HG02588 (cell line): Measurements from ENCODE around the gene ADGRB3.

Experiments
- ATAC-seq: cut with Tn5 transposase; IDR thresholded peaks from one replicate; pipeline ENCODE4 v1.9.1; 2021; ENCODE audit warnings: mild to moderate bottlenecking, moderate library complexity; ENCODE audit not compliant: unreplicated experiment

ADGRB3 gene

DNA sequence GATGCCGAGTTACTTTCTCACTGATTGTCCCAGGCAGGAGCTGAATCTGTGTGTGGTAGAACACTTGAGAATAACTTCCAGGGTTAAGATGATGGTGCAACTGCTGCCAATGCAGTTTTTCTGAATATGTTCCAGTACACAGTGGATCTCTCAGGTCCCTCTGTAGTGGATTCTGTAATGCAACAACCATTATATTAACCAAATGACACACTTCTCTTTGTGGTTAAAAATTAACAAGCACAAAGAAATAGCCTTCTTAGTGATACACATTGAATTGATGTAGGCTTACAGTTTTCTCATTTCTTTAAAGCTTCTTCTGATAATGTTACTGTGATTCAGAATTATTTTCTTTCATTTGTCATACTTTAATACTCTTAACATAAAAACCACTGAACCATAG is 383.8 kb downstream of the ADGRB3 start:
- ATAC-seq, result no peak

DNA sequence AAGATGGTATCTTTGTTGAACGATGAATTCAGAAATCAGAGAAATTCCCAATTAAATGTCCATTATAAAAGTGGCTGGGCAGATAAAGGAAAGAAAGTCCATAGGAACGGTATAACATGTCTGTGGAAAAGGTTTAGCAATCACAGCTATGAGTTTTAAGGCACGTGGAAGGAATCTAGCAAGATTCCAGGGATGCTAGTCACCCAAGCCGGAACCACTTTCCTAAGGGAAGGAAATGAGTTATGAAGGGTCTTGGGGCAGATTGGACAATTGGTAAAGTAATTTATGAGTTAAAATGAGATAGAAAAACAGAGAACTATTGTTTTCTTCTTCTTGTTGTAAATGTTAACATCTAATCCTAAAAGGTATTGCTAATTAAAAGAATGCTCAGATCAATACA is 384.8 kb downstream of the ADGRB3 start:
- ATAC-seq, result no peak

DNA sequence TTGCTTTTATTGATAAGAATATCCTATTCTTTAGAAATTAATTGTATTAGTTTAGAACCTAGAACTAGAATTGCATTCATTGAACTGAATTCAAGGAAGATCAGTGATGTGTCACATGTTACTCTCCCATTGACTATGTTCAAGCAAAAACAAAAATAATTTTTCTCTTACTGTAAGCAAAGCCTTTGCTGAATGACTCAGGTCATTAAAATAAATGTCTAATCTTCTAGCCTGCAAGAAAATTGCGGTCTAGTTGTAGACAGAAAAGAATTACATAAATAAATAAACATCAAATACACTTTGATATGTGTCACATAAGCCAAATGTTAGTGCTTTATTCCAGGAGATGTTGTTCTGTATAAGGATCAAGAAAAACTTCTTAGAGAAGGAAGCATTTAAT is 387.9 kb downstream of the ADGRB3 start:
- ATAC-seq, result no peak

DNA sequence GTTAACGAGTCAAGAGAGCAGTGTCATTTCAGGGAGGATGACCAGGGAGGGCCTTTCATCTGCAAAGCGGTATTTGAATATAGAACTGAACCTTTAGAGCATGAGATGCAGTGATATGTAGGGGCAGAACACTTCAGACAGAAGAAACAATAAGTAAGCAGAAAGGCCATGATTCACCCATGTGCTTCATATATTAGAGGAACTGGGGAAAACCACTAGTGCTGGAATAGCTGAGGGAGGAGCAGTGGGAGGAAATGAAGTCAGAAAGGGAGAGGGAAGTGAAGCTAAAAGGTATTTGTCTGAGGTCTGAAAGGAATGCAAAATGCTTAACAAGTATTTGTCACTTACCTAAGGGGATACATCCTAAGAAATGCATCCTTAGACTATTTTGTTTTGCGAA is 391.2 kb downstream of the ADGRB3 start:
- ATAC-seq, result no peak

DNA sequence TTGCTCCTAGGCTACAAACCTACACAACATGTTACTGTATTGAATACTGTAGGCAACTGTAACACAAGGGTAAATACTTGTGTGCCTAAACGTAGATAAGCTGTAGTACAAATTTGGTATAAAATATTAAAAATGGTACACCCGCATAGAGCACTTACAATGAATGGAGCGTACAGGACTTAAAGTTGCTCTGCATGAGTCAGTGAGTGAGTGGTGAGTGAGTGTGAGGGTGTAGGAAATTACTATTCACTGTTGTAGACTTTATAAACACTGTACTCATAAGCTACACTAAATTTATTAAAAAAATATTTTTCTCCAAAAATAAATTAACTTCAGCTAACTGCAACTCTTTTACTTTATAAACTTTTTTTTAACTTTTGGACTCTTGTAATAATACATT is 391.6 kb downstream of the ADGRB3 start:
- no peak for ATAC-seq

DNA sequence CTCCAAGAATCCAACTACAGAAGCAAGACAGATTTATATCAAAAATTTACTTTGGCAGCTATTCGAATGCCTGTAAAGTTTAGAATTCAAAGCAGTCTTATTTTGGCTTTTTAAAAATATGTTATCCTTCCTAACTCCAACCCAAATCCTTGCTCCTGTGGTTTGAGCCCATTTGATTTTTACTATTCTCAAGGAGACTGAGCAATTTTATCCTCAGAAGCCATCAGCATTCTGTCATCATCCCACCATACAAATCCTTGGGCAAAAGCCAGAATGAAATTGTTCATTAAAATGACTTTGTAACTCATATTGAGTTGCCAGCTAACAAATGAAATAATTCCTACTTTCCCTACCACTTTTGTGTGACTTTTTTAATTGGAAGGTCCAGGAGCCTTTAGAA is 392.8 kb downstream of the ADGRB3 start:
- ATAC-seq, result no peak

DNA sequence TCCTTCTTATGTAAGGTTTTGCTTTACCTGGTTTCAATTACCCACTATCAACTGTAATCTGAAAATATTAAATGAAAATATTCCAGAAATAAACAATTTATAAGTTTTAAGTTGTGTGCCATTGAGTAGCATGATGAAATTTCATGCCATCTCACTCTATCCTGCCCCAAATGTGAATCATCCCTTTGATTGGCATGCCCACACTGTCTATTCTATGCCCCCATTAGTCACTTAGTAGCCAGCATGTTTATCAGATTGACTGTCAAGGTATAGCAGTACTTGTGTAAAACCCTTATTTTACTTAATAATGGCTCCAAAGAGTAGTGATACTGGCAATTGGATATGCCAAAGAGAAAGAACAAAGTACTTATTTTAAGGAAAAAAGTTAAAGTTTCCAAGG is 403.8 kb downstream of the ADGRB3 start:
- no peak for ATAC-seq

DNA sequence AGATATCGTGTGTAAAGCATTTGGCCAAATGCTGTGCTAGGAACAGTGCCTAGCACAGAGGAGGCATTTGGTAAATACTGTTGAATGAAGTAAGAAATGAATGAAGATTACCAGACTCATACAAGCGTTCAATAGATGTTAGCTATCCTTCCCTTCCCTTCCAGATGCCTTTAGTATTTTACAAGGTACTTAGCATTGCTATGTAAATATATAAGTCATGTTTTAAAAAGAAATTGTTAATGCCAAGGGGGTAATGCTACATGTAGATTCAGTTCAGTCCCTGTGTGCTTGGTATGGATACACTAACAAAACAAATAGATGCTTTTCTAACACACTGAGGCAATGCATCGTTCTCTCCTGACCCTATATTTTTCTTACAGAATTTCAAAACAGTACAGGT is 407.2 kb downstream of the ADGRB3 start:
- ATAC-seq, result no peak

DNA sequence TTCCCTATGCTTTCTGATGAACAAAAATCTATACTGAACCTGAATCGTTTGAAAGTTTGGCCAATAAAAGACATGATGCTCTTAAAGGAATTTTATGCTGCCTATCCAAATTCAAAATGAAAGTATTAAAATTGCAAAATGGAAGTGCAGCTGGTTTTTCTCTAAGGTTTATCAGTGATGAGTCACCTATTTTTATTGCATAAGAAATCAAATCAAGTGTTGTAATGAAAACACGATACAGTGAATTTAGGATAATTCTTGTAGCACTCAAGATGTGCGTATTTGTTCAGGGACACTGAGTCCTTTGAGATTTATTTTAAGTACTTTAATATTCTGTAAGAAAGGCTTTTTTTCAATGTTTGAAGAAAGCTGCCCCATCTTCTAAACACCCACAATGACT is 409.5 kb downstream of the ADGRB3 start:
- no peak for ATAC-seq

DNA sequence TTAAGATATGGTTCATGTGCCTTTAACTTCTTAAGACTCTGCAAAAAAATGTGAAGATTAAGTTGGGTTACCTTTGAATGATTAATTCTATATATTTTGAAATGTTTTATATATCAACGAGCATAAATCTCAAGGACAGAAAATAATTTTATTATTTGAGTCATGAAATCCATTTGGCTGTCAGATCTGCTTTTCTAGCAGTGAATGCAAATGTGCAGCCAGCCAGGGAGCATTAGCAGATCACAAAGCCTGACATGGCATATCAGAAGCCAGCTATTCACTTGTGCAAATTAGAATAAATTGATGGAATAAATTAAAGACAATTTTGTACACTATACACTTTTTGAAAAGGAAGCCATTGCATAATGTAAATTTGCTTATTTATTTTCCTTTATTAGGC is 424.3 kb downstream of the ADGRB3 start:
- ATAC-seq, result no peak

DNA sequence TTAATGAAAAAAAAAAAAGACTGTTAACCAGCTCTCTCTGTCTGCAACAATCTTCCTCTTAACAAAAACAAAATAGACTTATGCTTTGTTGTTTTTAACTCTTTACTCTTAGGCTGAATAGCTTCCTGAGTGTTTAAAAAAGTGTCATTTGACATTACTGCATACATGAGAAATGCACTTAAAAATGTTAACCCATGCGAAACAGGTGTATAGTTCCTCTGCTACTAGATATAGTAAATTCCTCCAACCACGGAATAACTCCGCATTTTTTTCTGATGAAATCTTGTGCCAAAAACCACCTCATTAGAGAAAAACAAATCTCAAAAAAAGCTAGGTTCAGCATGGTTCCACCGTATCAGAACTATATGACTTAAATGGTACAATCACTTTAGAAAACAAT is 426.0 kb downstream of the ADGRB3 start:
- no peak for ATAC-seq

DNA sequence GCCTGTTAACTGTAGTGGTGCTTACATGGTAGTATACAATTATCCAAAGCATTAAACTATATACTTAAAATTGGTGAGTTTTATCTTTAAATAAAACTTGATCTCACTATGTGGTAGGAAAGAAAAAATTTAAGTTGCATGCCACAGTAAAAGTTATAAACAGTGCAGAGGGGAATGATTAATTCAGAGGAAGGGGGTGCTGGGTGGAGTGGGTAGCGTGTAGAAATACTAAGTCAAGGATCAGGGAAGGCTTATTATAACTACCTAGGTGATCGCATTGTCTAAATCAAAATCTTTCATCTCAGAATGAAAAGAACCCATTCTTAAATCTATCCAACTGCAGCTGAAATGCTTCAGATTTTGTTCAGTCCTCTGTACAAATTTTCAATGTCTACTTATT is 428.3 kb downstream of the ADGRB3 start:
- ATAC-seq, result no peak

DNA sequence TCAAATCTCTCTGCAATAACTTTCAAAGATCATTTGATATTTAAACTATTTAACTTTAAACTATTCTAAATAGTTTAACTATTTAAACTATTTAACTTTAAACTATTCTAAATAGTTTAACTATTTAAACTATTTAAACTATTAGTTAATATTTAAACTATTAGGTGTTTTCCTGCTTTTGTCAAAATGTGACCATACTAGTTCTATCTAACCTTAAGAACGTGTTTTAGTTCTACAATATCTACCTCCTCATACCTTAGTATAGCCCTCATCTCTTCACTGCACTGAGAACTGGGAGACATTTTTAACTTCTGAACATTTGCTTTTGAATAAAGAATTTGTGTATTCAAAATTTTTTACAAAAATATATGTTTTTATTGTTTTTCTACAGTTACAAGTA is 429.1 kb downstream of the ADGRB3 start:
- no peak for ATAC-seq

DNA sequence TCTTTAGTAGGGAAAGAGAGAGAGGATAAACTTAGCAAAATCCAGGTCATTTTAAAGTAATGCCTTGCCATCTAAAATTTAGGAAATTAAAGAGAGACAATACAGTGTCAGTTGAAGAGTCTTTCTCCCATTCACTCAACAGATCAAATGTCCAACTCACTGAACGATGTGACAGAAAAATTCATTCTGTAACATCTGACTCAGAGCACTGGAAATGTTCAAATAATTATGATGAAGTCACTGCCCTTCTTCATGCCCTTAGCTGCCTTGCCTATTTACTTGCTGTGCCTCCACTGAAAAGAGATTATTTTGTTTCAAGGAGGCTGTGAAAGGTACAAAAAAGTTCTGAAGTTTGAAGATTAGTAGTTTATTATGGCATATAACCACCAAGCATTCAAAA is 434.8 kb downstream of the ADGRB3 start:
- ATAC-seq, result no peak

DNA sequence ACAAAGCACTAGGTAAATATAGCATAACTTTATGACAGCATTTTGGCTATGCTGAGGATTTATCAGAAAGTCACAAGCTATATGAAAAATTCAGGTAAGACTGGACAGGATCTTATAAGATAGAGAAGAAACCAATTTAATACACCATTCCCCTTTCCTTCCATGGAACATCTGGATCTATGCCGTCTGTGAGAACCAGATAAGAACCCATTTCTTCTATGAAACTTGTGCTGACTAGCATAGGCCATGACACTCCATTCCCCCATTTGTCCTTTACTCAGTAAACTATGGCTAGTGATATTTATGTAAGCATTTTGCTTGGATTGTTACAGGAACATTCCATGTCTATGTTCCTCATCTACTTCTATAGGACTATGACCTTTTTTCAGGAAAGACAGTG is 437.7 kb downstream of the ADGRB3 start:
- no peak for ATAC-seq

DNA sequence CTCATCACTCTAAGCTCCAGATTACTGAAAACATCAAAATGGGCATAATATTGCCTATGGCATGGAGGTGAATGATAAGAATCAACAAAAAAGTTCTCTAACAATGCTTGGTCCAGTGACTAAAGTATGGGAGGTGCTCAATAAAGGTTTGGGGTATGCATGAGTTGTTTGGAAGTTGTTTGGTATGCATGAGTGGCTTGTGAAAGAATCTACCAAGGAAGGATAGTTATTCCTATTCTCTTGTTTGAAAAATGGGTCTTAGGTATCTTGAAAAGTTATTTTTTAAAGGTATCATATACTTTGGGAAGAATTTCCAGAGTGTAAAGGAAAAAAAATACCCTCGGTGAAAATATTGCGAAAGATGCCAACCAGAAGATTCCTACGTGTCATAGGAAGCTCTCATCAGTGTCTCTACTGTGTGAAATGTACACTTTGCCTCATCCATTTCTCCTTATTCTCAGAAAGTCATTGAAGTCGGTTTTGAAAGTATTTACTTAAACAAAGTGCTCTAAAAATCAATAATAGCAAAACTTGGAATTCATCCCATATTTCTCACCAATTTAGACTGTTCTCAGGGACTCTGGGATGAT is 449.8 kb downstream of the ADGRB3 start:
- no peak for ATAC-seq

DNA sequence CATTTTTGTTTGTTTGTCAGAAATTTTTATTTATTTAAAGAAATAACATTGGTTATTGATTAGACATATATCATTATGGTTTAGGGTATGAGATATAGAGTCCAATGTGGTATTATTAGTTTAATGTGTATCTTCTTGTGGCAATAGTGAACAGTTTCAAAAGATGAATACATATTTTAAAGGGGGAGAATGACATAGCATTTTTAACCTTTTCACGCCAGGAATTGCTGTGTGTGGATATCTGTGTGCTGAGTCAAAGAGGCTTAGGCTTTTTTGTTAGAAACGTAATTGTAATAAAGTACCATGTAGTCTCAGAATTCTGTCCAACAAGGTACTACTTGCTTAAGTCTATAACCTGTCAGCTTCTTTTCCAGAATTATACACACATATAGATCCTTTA is 451.6 kb downstream of the ADGRB3 start:
- no peak for ATAC-seq

DNA sequence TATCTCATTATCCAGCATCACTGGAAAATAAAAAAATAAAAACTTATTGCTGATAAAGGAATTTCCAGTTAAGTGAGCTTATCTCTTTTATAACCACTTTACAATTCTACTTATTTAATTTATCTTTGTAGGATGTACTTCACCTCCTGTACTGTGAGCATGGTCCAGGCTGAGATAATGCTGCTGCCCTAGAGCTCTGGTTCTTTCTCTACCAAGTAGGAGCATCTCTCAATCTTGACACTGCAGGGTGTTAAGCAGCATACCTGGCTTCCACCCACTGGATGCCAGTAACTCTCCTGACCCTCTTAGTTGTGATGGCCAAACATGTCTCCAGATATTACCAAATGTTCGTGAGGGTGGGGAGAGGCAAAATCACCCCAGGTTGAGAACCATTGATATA is 454.5 kb downstream of the ADGRB3 start:
- no peak for ATAC-seq

DNA sequence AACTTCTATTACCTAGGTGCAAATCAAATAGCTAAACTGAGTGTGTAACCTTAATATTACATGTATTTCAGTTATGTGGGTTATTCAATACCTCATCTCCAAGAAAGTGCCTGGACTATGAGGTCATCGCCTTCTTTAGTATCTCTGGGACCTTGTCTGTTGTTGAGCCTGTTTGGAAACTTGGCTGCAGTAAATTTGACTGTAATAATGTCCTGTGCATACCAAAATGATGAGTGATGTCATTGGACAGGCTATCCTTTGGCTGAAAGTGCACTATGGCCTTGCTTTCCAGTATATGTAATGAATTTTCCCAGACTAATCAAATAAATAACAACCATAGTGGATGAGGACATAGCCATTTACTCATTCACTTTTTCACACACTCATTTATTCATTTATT is 455.1 kb downstream of the ADGRB3 start:
- ATAC-seq, result no peak

DNA sequence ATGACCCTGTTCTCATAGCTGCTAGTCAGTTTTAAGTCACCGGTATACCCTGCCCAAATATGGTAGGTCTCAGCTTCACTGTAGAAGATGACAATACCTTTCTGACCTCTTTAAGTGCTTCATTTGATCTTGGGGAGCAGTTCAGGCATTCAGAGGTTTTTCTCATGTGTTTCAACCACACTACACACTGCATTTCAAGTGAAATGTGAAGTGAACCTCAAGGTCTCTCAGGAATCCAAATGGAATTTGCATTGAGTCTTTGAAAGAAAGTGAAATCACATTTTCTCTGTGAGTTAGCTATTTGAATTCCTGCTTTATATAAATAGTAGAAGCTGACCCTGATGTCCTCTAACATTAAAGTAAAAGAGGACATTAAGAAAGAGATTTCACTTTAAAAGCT is 461.6 kb downstream of the ADGRB3 start:
- ATAC-seq, result no peak

DNA sequence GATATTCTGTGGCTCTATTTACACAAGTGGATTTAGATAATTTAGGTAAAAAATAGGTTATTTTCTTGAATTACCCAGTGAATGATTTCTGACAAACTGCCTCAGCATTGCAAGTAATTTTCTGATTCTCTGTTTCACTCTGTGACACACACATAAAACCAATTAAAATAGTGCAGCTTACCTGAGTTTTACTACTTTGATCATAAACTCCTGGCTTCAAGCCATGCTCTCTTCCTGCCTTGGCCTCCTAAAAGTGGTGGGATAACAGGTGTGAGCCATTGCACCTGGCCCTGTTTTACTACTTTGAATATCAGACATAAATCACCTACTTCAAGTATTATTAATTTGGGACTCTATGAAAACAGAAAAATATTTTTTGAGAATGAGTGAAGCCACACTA is 462.9 kb downstream of the ADGRB3 start:
- no peak for ATAC-seq

DNA sequence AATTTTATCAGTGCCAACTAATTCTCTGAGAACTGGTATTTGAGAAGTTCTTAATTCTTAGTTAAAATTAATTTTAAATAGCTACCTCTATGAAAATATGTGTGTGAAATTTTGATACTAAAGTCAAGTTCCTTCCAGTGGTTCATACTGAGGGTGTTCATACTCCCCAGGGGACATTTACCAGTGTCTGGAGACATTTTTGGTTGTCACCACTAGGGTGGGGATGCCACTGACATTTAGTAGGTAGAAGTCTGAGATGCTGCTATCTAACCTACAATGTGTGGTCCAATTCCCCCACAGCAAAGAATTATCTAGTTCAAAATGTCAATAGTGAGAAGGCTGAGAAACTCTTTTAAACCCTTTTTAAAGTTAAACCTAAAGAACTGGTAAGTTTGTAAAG is 463.8 kb downstream of the ADGRB3 start:
- no peak for ATAC-seq

DNA sequence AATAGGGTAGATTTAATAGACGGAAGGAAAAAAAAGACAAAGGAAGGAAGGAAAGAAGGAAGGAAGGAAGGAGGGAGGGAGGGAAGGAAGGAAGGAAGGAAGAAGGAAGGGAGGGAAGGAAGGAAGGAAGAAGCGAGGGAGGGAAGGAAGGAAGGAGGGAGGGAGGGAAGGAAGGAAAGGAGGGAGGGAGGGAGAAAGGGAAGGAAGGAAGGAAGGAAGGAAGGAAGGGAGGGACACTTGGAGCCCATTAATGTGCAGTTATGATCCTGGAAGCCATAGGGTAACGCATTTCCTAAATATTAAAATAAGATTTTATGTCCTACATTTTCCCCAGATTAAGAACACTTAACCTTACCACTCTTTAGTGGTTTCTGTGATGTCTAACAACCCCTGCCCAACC is 465.7 kb downstream of the ADGRB3 start:
- no peak for ATAC-seq

DNA sequence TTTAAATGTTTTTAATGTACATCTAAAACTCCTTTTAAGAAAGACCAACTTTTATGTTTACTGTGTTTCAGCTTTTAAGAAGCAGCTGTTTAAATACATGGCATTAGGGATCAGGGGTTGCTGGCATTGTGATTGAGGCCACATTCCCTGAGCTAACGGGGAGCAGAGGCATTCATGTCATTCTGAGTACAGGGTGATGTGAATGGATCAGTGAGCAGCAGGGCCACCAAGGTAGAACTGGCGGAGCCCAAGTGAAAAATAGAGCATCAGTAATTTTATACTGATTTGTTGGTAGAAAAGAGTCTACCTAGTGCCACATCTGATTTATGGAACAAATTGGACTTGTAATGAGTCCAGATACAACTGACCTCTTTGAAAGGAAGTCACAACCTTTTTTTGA is 467.3 kb downstream of the ADGRB3 start:
- no peak for ATAC-seq
